HG03575 (cell line): Measurements from ENCODE around the gene PRCD.

Source experiments
- ATAC-seq: cut with Tn5 transposase; IDR thresholded peaks from one replicate; pipeline ENCODE4 v1.9.1; 2021; ENCODE audit not compliant: unreplicated experiment, insufficient number of reproducible peaks, low FRiP score; ENCODE audit errors: extremely low read depth

Gene PRCD

DNA sequence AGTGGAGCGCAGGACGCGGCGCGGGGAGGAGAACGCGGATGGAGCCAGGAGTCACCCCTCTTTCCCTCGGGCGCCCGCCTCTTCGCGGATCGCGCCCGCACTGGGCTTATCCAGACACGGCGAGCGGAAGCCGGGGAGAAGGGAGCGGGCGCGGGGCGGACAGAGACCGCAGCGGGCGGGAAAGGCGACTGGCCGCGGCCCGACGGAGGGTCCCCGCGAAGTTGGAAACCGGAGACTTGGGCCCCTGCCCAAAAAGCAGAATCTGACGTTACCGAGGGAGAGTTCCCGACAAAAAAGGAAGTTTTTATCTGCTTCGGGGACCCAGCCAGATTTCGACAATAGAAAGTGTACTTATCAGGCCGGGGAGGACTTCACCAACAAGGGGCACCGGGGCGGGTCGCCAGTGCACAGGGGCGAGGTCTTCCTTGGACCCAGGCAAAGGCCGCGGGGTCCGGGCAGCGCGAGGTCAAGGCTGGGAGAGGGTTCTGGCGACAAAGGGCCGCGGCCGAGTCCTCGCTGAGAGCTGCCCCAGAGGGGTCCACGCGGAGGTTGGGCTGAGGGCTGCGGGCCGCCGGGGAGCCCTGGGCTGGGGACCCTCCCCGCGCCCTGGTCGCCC is 45.3 kb downstream of the PRCD start:
- ATAC-seq: no peak

DNA sequence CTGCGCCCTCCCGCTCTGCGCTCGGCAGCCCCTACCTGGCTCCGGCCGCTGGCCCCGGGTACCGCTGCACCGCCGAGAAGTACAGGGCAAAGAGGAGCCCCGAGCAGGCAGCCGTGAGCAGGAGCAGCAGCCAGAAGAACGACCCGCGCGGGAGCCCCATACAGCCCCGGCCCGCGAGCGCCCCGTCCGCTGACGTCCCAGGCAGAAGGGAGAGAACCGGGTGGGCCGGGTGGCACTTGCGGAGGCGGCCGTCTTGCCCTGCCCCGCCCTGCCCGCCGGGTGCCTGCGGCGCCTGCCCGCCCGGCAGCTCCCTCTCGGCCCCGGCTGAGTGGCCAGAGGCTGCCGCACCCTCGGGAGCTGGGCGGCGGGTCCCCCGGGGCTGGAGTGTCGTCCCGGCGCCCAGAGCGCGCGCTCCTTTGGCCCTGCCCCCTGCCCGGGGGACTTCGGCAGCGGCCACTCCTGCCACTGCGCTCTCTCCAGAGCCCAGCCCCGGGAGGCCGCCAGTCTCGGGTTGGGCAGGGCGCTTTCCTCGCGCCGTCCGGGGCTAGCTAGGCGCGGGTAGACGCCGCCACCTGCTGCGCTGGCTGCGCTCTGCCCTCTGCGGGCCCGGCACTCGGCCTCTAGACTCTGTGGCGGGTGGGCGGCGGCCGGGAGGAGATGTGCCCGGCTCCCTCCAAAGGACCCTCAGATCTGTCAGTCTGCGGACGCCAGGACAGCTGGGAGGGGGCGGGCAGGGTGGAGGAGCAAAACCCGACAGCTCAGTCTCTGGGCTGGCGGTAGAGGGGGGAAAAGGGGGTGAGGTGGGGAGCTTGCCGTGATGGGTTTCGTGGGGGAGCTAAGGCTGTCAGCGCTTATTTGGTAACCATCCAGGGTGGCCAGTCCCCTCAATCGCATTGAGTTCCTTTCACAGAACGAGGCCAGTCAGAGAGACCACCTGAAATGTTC is 46.1 kb downstream of the PRCD start, which contains the start of gene ST6GALNAC2:
Gene ST6GALNAC2, minus strand, starts transcription at position 212 of the 945 bp plus-strand sequence. Its CDS starts 52 bp downstream, at position 160.
- no peak for ATAC-seq

DNA sequence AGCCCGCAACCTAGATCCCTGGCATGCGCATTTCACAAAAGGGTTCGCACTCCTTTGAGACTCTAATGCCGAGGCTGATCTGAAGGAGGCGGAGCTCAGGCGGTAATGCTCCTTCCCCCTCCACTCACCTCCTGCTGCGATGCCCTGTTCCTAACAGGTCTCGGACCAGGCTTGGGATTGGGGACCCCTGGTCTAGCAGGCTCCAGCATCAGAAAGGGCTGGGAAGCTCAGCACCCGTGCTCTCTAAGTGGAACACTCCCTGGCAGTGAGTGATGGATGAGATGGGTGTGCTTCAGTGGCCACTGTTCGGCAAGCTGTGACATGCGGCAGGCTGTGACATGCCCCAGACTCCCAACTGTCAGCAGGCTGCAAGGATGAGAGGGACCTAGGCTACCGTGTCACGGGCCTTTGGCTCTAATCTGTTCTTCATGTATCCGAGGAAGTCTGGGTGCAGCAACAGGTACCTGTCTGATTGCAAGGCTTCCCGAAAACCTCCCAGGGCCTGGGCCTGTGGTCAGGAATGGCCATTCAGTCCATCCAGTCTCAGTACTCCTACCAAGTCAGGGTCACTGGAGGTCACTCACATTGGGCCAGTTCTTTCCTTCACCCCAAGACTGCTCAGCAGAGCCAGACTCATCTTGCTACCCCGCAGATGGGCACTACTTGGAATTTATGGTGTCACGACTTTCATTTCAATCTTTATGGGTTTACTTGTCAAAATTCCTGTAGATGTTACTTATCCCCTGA is 47.1 kb downstream of the PRCD start:
- ATAC-seq: no peak

DNA sequence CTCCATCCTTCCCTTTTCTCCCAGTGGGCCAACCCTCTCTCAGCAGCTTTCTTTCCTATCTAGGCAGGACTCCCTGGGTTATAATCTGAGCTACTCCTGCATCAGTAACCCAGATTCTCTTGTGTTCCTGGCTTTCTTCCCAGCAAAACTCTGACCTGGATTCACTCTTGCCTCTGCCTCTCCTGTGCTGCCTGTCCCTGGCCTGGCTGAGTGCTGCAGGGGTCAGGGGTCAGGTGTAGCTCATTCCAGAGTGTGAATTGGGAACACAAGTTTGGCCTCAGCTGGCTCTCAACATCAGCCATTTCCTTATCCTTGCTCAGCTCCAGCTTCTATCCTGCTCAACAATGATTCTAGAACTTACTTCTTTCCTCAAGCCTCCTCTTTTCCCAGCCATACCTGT is 48.3 kb downstream of the PRCD start:
- ATAC-seq: no peak

DNA sequence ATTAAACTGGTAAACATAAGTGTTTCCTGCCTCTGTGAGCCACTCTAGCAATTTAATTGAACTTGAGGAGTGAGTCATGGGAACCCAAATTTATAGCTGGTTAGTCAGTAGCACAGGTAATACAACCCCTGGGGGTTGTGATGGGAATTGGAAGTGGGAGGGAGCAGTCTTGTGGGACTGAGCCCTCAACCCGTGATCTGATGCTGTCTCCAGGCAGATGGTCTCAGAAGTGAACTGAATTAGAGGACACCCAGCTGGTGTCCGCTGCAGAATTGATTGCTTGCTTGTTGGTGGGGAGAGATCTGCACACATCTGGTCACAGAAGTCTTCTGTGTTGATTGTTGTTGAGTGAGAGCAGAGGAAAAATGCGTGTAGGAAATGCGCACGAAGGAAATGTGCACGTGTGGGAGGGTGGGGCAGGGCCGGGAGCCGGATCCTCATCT is 53.6 kb downstream of the PRCD start:
- no peak for ATAC-seq

DNA sequence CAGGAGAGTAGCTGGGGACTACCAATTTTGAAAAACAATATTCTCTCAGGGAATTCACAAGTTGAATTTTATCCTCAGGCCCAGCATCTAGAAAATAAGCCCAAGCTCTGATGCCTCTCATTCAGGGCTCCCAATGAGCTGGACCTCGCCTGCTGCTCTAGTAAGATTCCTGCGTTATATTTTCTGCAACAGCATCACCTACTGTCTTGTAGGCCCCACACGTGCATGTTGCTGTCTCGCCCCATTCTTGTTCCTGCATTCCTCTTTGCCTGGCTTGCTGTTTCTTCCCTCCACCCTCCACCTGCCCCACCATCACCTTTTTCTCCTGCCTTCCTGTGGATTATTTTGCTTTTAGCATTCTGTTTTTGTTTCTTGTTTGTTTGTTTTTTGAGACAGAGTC is 54.1 kb downstream of the PRCD start:
- no peak for ATAC-seq

DNA sequence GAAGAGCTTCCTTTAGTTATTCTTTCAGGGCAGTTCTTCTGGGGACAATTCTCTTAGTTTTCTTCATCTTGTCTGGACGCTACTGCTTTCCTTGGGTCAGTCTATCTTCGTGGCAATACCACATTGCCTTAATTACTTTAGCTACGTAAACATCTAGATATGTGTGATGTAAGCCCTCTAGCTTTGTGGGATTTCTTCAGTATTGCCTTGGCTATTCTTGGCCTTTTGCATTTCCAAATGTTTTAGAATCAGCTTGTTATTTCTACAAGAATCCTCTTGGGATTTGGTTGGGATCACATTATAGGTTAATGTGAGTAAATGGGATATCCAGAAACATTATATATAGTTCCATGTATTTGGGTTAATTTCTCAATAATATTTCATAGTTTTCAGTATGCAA is 54.8 kb downstream of the PRCD start:
- no peak for ATAC-seq
